Erythroblast (primary cell): ENCODE results near the gene DBN1.

Experiments used
- GATA1 ChIP-seq: IDR thresholded peaks from 2 replicates; pipeline ENCODE4 v1.6.1; 2011; ENCODE audit warnings: low read depth, mild to moderate bottlenecking, control low read depth, low read length, moderate library complexity
- POLR2A ChIP-seq: IDR thresholded peaks from 2 replicates; pipeline ENCODE4 v1.6.1; 2011; ENCODE audit warnings: mild to moderate bottlenecking, low read length

- TF ChIP-seq POLR2A (no peak), GATA1 (no peak)
These were observed at the start of gene DBN1 for GRCh38 chr5:177473443-177474001.
